Vagina (tissue), 2 donors: ENCODE measurements around the gene IFNG. TPM values are rescaled to one million over a fixed set of nuclear protein-coding genes. Genes with fewer than 3 reads are reported as not detected.

ENCODE experiments used
- DNase-seq, 2 donors: peaks; one replicate each; pipeline ENCODE4 v3.0.0-alpha.2; 2017; ENCODE audit errors: extremely low spot score in 2 of 2
- H3K27ac ChIP-seq: fragments of 200-600 bp; sonication (generic); one replicate; pipeline ENCODE4 v1.5.1; 2019
- H3K27me3 ChIP-seq: fragments of 200-600 bp; sonication (generic); one replicate; pipeline ENCODE4 v1.5.1; 2019
- H3K36me3 ChIP-seq, 2 donors: fragments of 200-600 bp; sonication (generic); one replicate each; pipeline ENCODE4 v1.5.1; 2017 to 2019
- H3K4me1 ChIP-seq: fragments of 200-600 bp; sonication (generic); one replicate; pipeline ENCODE4 v1.5.1; 2019
- H3K4me3 ChIP-seq, 2 donors: fragments of 200-600 bp; sonication (generic); 1 replicate in 1 of 2; 2 replicates in 1 of 2; pipeline ENCODE4 v1.5.1; 2016 to 2019
- H3K9me3 ChIP-seq: fragments of 200-600 bp; sonication (generic); one replicate; pipeline ENCODE4 v1.5.1; 2019
- POLR2A ChIP-seq, 2 donors: fragments of 450-650 bp; IDR thresholded peaks; one replicate each; pipeline ENCODE4 v1.6.1; 2017; ENCODE audit warnings: antibody characterized with exemption in 2 of 2, mild to moderate bottlenecking in 2 of 2, moderate library complexity in 2 of 2
- POLR2AphosphoS5 ChIP-seq, 2 donors: sonication (generic); formaldehyde crosslinking; IDR thresholded peaks; one replicate each; pipeline ENCODE4 v1.9.0; 2017; ENCODE audit warnings: antibody characterized with exemption in 2 of 2, mild to moderate bottlenecking in 2 of 2, low read depth in 1 of 2; ENCODE audit not compliant: insufficient read depth in 1 of 2
- intact Hi-C: fragments of 100-400 bp; cut with DNase I; formaldehyde crosslinking; loops from one replicate; pipeline ENCODE4 v1.15.1; 2023
- total RNA-seq: library from RNA; depleted of rRNA; stranded (reverse); fragments of >200 nt; gene quantifications from one replicate; pipeline ENCODE4 v1.2.3, GENCODE V29; 2016
- TF ChIP-seq, protein P1 (sequence below), 3 experiments: fragments of 450-650 bp in 2 of 3; fragments of 200-600 bp in 1 of 3; sonication (generic) in 1 of 3; IDR thresholded peaks; one replicate each; pipeline ENCODE4 v1.5.1; 2017 to 2019; ENCODE audit warnings: antibody characterized with exemption in 3 of 3, mild to moderate bottlenecking in 2 of 3, moderate library complexity in 2 of 3

IFNG gene
- total RNA-seq, 1 donor from 2014 or later: not detected

DNA sequence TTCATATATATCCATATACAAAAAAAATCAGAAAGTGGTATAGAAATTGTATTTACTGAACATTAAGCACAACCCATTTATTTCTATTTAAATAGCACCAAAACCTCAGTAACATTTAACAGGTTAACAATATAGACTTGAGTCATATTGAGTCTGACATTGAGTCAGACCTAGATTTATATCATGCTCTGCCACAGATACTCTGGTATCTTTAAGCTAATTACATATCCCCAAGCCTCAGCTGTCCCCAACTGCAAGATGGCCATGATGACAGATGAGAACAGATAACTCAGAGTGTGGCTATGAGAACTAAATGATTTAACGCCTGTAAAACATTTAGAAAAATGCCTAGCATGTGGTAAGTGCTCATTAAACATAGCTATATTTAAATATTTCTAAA is 40.3 kb downstream of the IFNG start:
- no peaks in the 10 kb centered on the region for H3K36me3 ChIP-seq
- TF ChIP-seq, protein P1, sequence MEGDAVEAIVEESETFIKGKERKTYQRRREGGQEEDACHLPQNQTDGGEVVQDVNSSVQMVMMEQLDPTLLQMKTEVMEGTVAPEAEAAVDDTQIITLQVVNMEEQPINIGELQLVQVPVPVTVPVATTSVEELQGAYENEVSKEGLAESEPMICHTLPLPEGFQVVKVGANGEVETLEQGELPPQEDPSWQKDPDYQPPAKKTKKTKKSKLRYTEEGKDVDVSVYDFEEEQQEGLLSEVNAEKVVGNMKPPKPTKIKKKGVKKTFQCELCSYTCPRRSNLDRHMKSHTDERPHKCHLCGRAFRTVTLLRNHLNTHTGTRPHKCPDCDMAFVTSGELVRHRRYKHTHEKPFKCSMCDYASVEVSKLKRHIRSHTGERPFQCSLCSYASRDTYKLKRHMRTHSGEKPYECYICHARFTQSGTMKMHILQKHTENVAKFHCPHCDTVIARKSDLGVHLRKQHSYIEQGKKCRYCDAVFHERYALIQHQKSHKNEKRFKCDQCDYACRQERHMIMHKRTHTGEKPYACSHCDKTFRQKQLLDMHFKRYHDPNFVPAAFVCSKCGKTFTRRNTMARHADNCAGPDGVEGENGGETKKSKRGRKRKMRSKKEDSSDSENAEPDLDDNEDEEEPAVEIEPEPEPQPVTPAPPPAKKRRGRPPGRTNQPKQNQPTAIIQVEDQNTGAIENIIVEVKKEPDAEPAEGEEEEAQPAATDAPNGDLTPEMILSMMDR (IDR thresholded peaks at IDR 0.05): no peak
- no peak for TF ChIP-seq POLR2AphosphoS5 (IDR thresholded peaks at IDR 0.05; ENCODE audit: insufficient read depth in 1 of 2, low read depth in 1 of 2)
- TF ChIP-seq POLR2A (IDR thresholded peaks at IDR 0.05): no peak

DNA sequence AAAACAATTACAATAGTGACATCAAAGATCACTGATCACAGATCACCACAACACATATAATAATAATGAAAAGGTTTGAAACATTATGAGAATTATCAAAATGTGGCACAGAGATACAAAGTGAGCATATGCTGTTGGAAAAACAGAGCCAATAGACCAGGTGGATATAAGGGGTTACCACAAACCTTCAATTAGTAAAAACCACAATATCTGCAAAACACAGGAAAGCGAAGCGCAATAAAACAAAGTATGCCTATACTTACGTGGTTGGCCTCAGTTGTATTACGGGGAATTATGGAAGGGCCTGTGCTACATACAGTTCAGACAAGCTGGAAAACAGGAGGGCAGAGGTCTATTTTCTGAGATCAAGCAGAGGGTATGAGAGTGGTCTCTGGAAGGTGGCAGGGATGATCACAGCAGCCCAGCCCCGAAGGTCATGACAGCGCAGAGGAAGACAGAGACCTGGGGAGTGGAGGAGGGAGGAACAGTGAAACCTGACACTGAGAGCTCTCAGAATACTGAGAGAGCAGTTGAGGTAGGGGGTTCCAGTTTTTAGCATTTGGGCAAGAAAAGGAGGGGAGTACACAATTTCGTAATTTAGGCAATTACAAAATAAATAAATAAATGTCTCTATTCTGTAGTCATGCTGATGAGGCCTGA is 41.3 kb downstream of the IFNG start:
- H3K4me3 ChIP-seq: no peak overlapping the region
- DNase-seq: no peak
- intact Hi-C loops: no loop called here
- H3K4me1 ChIP-seq: no peaks in the 10 kb centered on the region
- TF ChIP-seq POLR2A (IDR thresholded peaks at IDR 0.05): no peak
- no peak for TF ChIP-seq POLR2AphosphoS5 (IDR thresholded peaks at IDR 0.05; ENCODE audit: insufficient read depth in 1 of 2, low read depth in 1 of 2)
- TF ChIP-seq, protein P1 (IDR thresholded peaks at IDR 0.05): no peak
- H3K36me3 ChIP-seq: no peaks in the 10 kb centered on the region
- no peaks in the 10 kb centered on the region for H3K27me3 ChIP-seq
- H3K9me3 ChIP-seq: no peaks in the 10 kb centered on the region
- no peak overlapping the region for H3K27ac ChIP-seq

More for the DNA sequence above, 40.3 kb downstream of the IFNG start:
- DNase-seq: no peak
- no peaks in the 10 kb centered on the region for H3K27me3 ChIP-seq
- H3K9me3 ChIP-seq: no peaks in the 10 kb centered on the region
- H3K27ac ChIP-seq: no peak overlapping the region
- no peak overlapping the region for H3K4me3 ChIP-seq
- H3K4me1 ChIP-seq: no peaks in the 10 kb centered on the region
- intact Hi-C loops: no loop called here

DNA sequence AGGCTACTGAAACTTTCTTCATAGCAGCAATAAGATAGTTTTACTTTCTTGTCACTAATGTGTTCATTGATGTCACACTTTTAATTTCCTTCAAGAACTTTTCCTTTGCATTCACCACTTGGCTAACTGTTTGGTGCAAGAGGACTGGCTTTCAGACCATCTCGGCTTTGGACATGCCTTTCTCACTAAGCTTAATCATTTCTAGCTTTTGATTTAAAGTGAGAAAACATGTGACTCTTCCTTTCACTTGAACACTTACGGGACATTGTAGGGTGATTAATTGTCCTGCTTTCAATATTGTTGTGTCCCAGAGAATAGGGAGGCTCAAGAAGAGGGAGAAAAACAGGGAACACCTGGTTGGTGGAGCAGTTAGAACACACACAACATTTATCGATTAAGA is 41.9 kb downstream of the IFNG start:
- Histone ChIP-seq H3K36me3 (no peaks in the 10 kb centered on the region), H3K27me3 (no peaks in the 10 kb centered on the region), H3K27ac (no peak overlapping the region), H3K4me1 (no peaks in the 10 kb centered on the region), H3K9me3 (no peaks in the 10 kb centered on the region), H3K4me3 (no peak overlapping the region)
- no peak for DNase-seq
- TF ChIP-seq POLR2AphosphoS5 (IDR thresholded peaks at IDR 0.05; ENCODE audit: insufficient read depth in 1 of 2, low read depth in 1 of 2) (no peak), POLR2A (IDR thresholded peaks at IDR 0.05) (no peak)
- TF ChIP-seq, protein P1 (IDR thresholded peaks at IDR 0.05): no peak
- intact Hi-C loops: no loop called here

DNA sequence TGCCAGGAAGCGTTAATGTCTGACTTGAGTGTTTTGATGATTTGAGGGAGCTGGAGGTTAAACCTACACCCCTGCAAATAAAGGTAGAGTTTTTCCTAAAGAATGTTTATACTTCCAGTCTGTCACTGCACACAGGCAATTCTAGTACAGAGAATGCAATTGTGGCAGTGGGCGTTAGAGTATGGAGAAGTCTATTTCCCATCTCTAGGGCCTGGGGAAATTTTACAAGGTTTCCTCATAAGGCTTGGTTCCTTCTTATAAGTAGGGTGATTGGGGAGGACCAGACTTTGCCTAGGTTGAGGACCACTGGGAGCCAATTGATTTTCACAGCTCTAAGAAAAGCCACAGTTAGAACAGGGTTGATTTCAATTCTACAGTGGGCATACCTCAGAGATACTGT is 44.3 kb downstream of the IFNG start:
- TF ChIP-seq POLR2A (IDR thresholded peaks at IDR 0.05) (no peak), POLR2AphosphoS5 (IDR thresholded peaks at IDR 0.05; ENCODE audit: insufficient read depth in 1 of 2, low read depth in 1 of 2) (no peak)
- TF ChIP-seq, protein P1 (IDR thresholded peaks at IDR 0.05): no peak
- H3K9me3 ChIP-seq: no peaks in the 10 kb centered on the region
- H3K36me3 ChIP-seq: no peaks in the 10 kb centered on the region
- no peak overlapping the region for H3K27ac ChIP-seq
- no peak overlapping the region for H3K4me3 ChIP-seq
- DNase-seq: no peak
- no peaks in the 10 kb centered on the region for H3K27me3 ChIP-seq
- H3K4me1 ChIP-seq: no peaks in the 10 kb centered on the region
- intact Hi-C loops: no loop called here

DNA sequence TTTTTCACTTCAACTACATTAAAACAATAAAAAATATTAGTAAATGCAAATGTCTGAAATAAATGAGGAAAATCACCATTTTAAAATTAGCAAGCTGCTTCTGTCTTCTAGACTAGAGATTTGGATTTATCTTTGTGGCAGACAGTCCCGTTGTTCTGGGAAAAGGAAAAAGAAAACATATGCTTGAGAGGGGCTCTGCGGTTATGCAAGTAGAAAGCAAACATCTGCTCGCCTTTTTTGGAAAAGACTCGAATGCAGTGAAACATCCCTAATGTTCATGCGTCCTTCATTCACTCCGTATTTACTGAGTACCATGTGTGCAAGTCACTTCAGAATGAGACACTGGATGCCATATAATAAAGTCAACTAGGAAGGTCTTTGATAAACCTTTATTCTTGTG is 44.9 kb downstream of the IFNG start:
- no peak for TF ChIP-seq POLR2A (IDR thresholded peaks at IDR 0.05)
- Histone ChIP-seq H3K4me3 (no peak overlapping the region), H3K4me1 (no peaks in the 10 kb centered on the region), H3K36me3 (no peaks in the 10 kb centered on the region), H3K27ac (no peak overlapping the region), H3K9me3 (no peaks in the 10 kb centered on the region), H3K27me3 (no peaks in the 10 kb centered on the region)
- intact Hi-C loops: no loop called here
- no peak for DNase-seq
